ENCODE measurements around the gene AGTPBP1.
"Not testable (repeated sequence)": the region's sequence is repeated elsewhere in the genome, so short reads cannot be mapped to it uniquely, and the experiment has no call there.

AGTPBP1 gene

GRCh38 chr9:85727500-85727899 is 14.3 kb downstream of the AGTPBP1 start:
- Histone ChIP-seq H3K27ac (no peak overlapping the region), H3K4me3 (no peak overlapping the region)

- no peak overlapping the region for H3K27ac ChIP-seq
- no peak overlapping the region for H3K4me3 ChIP-seq
Observed at GRCh38 chr9:85726737-85727136, 15.0 kb downstream of the AGTPBP1 start.

- H3K4me3 ChIP-seq: no peak overlapping the region
- H3K27ac ChIP-seq: no peak overlapping the region
Observed at GRCh38 chr9:85723215-85723614, 18.5 kb downstream of the AGTPBP1 start.

GRCh38 chr9:85719411-85719810 is 22.3 kb downstream of the AGTPBP1 start:
- H3K27ac ChIP-seq: not testable (repeated sequence)

GRCh38 chr9:85717818-85718217 is 23.9 kb downstream of the AGTPBP1 start:
- H3K27ac ChIP-seq, H3K4me3 ChIP-seq: not testable (repeated sequence)

More at GRCh38 chr9:85719411-85719810, 22.3 kb downstream of the AGTPBP1 start:
- not testable (repeated sequence) for H3K4me3 ChIP-seq

GRCh38 chr9:85717220-85717619 is 24.5 kb downstream of the AGTPBP1 start:
- Histone ChIP-seq H3K27ac (peak overlapping the region in 1 of 21 experiments; percentile 25), H3K4me3 (no peak overlapping the region)

GRCh38 chr9:85716031-85716877 is 25.5 kb downstream of the AGTPBP1 start:
- H3K27ac ChIP-seq: peak overlapping the region in 8 of 21 experiments; percentile 26 to 69 (median 32)
- no peak overlapping the region for H3K4me3 ChIP-seq

- Histone ChIP-seq H3K4me3 (no peak overlapping the region), H3K27ac (peak overlapping the region in 8 of 21 experiments; percentile 26 to 69 (median 32))
Observed at GRCh38 chr9:85715587-85715986, 26.2 kb downstream of the AGTPBP1 start.

GRCh38 chr9:85713897-85714296 is 27.9 kb downstream of the AGTPBP1 start:
- no peak overlapping the region for H3K27ac ChIP-seq
- H3K4me3 ChIP-seq: no peak overlapping the region

- no peak overlapping the region for H3K4me3 ChIP-seq
- H3K27ac ChIP-seq: no peak overlapping the region
Observed at GRCh38 chr9:85704744-85705143, 37.0 kb downstream of the AGTPBP1 start.

GRCh38 chr9:85703398-85703797 is 38.4 kb downstream of the AGTPBP1 start:
- Histone ChIP-seq H3K27ac (no peak overlapping the region), H3K4me3 (no peak overlapping the region)

GRCh38 chr9:85702726-85703289 is 38.9 kb downstream of the AGTPBP1 start:
- no peak overlapping the region for H3K27ac ChIP-seq
- no peak overlapping the region for H3K4me3 ChIP-seq

GRCh38 chr9:85702191-85702590 is 39.6 kb downstream of the AGTPBP1 start:
- Histone ChIP-seq H3K27ac (no peak overlapping the region), H3K4me3 (no peak overlapping the region)

GRCh38 chr9:85700330-85700729 is 41.4 kb downstream of the AGTPBP1 start:
- no peak overlapping the region for H3K4me3 ChIP-seq
- H3K27ac ChIP-seq: no peak overlapping the region

GRCh38 chr9:85688361-85688760 is 53.4 kb downstream of the AGTPBP1 start:
- H3K27ac ChIP-seq: no peak overlapping the region
- no peak overlapping the region for H3K4me3 ChIP-seq

- no peak overlapping the region for H3K4me3 ChIP-seq
- no peak overlapping the region for H3K27ac ChIP-seq
Observed at GRCh38 chr9:85685081-85685480, 56.7 kb downstream of the AGTPBP1 start.

GRCh38 chr9:85676790-85677189 is 65.0 kb downstream of the AGTPBP1 start:
- Histone ChIP-seq H3K27ac (no peak overlapping the region), H3K4me3 (no peak overlapping the region)

GRCh38 chr9:85667374-85667773 is 74.4 kb downstream of the AGTPBP1 start:
- no peak overlapping the region for H3K27ac ChIP-seq
- H3K4me3 ChIP-seq: no peak overlapping the region

GRCh38 chr9:85666086-85666485 is 75.7 kb downstream of the AGTPBP1 start:
- H3K27ac ChIP-seq: no peak overlapping the region

GRCh38 chr9:85662573-85662972 is 79.2 kb downstream of the AGTPBP1 start:
- no peak overlapping the region for H3K27ac ChIP-seq

More at GRCh38 chr9:85666086-85666485, 75.7 kb downstream of the AGTPBP1 start:
- no peak overlapping the region for H3K4me3 ChIP-seq

GRCh38 chr9:85658716-85659115 is 83.0 kb downstream of the AGTPBP1 start:
- Histone ChIP-seq H3K4me3 (no peak overlapping the region), H3K27ac (no peak overlapping the region)

More at GRCh38 chr9:85662573-85662972, 79.2 kb downstream of the AGTPBP1 start:
- no peak overlapping the region for H3K4me3 ChIP-seq
